ENCODE measurements around the gene NSD1. TPM values are rescaled to one million over a fixed set of nuclear protein-coding genes. Genes with fewer than 3 reads are reported as not detected.

Gene NSD1
- total and polyA plus RNA-seq, 2 of the 4 experiments (the other 2 are of a cell fraction), result 7.7 to 31.0 TPM

- no peak overlapping the region for H3K9ac ChIP-seq (ENCODE audit: low read depth, low read length)
- no peaks in the 10 kb centered on the region for H3K4me1 ChIP-seq (ENCODE audit: control insufficient read depth, insufficient read depth, low read length)
- no peak overlapping the region for H3K4me3 ChIP-seq (ENCODE audit: insufficient read depth, low read depth, low read length)
- DNase-seq (no peak), ATAC-seq (ENCODE audit: low read depth) (no peak)
- H3K79me1 ChIP-seq (ENCODE audit: low read depth in 1 of 2, low read length in 2 of 2), result peaks cover 20 to 48% of the 10 kb centered on the region in 2 experiments
- POLR2A ChIA-PET (ENCODE audit: unreplicated experiment), result no interaction called here
- H3K4me2 ChIP-seq (ENCODE audit: low read depth, low read length), result no peak overlapping the region
- H3K18ac ChIP-seq (ENCODE audit: low read depth, low read length), result no peak overlapping the region
- H2BK120ac ChIP-seq (ENCODE audit: low read depth, low read length), result no peak overlapping the region
- CTCF ChIA-PET, result no interaction called here
- peaks cover 6% of the 10 kb centered on the region for H3K36me3 ChIP-seq (ENCODE audit: control insufficient read depth, insufficient read depth, low read length)
- no peak overlapping the region for H2BK15ac ChIP-seq (ENCODE audit: low read depth, low read length)
- dilution Hi-C loops (cut with HindIII; ENCODE audit: low sequenced_read_pairs, unreplicated experiment), result no loop called here
- H4K5ac ChIP-seq (ENCODE audit: low read depth, low read length), result no peak overlapping the region
- H4K20me1 ChIP-seq (ENCODE audit: insufficient read depth, low read length), result peaks cover 14% of the 10 kb centered on the region; the same call in 1 of the 2 replicates
- intact Hi-C loops (cut with micrococcal nuclease), result no loop called here
- no peaks in the 10 kb centered on the region for H3K27me3 ChIP-seq (ENCODE audit: control insufficient read depth, insufficient read depth, low read length)
- no peak overlapping the region for H4K91ac ChIP-seq (ENCODE audit: insufficient read depth, low read depth, low read length)
- H2AK5ac ChIP-seq (ENCODE audit: low read depth, low read length), result no peak overlapping the region
- BruUV-seq (replicated peaks), result no TSS peak
- no peak overlapping the region for H3K23ac ChIP-seq (ENCODE audit: low read depth, low read length)
- WGBS, 2 experiments (ENCODE audit: extremely low coverage in 2 of 2, insufficient read length in 1 of 2), result no CpG with 5 or more reads among the region's 2 CpGs
- no peak overlapping the region for H2BK20ac ChIP-seq (ENCODE audit: low read depth, low read length)
- H2AFZ ChIP-seq (replicated peaks; ENCODE audit: low read length, poor library complexity), result no peak overlapping the region
- no peak overlapping the region for H3K56ac ChIP-seq (ENCODE audit: extremely low read depth, insufficient read depth, low read length)
- H2AK9ac ChIP-seq (replicated peaks; ENCODE audit: low read depth, low read length, poor library complexity), result no peak overlapping the region
- no peak overlapping the region for H2BK5ac ChIP-seq (ENCODE audit: low read depth, low read length, poor library complexity, severe bottlenecking)
- H4K8ac ChIP-seq (ENCODE audit: low read depth in 2 of 2, low read length in 2 of 2), result no peak overlapping the region
- no peaks in the 10 kb centered on the region for H3K9me1 ChIP-seq (ENCODE audit: insufficient read depth, low read length)
- H3K4ac ChIP-seq (ENCODE audit: low read depth, low read length), result no peak overlapping the region
- TF ChIP-seq CEBPB (IDR thresholded peaks at IDR 0.05; ENCODE audit: low read depth, low read length) (no peak), RAD21 (IDR thresholded peaks at IDR 0.05; ENCODE audit: low read length) (no peak), RFX5 (IDR thresholded peaks at IDR 0.05; ENCODE audit: low read depth, low read length) (no peak), NFE2L2 (IDR thresholded peaks at IDR 0.05; ENCODE audit: low read depth, low read length) (no peak), MAZ (IDR thresholded peaks at IDR 0.05; ENCODE audit: borderline replicate concordance, low read depth, low read length) (no peak), USF2 (IDR thresholded peaks at IDR 0.05; ENCODE audit: low read depth, low read length) (no peak), FOS (IDR thresholded peaks at IDR 0.05; ENCODE audit: low read depth, low read length) (no peak), MXI1 (IDR thresholded peaks at IDR 0.05; ENCODE audit: borderline replicate concordance, low read depth, low read length) (no peak), ELK1 (IDR thresholded peaks at IDR 0.05; ENCODE audit: borderline replicate concordance, low read depth, low read length) (no peak)
- TF ChIP-seq, protein P1, sequence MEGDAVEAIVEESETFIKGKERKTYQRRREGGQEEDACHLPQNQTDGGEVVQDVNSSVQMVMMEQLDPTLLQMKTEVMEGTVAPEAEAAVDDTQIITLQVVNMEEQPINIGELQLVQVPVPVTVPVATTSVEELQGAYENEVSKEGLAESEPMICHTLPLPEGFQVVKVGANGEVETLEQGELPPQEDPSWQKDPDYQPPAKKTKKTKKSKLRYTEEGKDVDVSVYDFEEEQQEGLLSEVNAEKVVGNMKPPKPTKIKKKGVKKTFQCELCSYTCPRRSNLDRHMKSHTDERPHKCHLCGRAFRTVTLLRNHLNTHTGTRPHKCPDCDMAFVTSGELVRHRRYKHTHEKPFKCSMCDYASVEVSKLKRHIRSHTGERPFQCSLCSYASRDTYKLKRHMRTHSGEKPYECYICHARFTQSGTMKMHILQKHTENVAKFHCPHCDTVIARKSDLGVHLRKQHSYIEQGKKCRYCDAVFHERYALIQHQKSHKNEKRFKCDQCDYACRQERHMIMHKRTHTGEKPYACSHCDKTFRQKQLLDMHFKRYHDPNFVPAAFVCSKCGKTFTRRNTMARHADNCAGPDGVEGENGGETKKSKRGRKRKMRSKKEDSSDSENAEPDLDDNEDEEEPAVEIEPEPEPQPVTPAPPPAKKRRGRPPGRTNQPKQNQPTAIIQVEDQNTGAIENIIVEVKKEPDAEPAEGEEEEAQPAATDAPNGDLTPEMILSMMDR (conservative IDR thresholded peaks at IDR 0.05; ENCODE audit: low read depth, low read length), result no peak
- no peak overlapping the region for H3K14ac ChIP-seq (replicated peaks; ENCODE audit: low read depth, low read length)
- no peak overlapping the region for H3K27ac ChIP-seq (ENCODE audit: insufficient read depth, low read length)
- H3K9me3 ChIP-seq (ENCODE audit: control insufficient read depth, insufficient read depth, low read length), result no peaks in the 10 kb centered on the region
- in situ Hi-C loops (cut with MboI; ENCODE audit: low sequenced_read_pairs), result no loop called here
Observed at GRCh38 chr5:177171961-177172360, 38.4 kb downstream of the NSD1 start.

Data from IMR-90 (cell line).